HG03575 (cell line): ENCODE measurements around the gene SP3.

Experiments used
- ATAC-seq: cut with Tn5 transposase; IDR thresholded peaks from one replicate; pipeline ENCODE4 v1.9.1; 2021; ENCODE audit not compliant: unreplicated experiment, insufficient number of reproducible peaks, low FRiP score; ENCODE audit errors: extremely low read depth

SP3 gene

DNA sequence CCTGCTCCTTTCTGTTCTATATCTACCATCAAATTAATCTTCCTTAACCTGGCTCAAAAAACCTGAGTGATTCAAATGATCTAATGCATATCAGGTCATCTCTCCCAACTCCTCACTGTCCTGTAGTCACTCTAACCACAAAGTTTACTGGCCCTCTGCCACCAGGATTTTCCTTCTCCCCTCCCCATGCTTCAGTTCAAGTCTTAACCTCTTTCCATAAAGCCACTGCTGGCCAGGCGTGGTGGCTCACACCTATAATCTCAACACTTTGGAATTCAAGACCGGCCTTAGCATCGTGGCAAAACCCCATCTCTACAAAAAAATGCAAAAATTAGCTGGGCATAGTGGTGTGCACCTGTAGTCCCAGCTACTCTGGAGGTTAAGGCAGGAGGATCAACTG, 7.5 kb upstream of the SP3 start:
- ATAC-seq = no peak

DNA sequence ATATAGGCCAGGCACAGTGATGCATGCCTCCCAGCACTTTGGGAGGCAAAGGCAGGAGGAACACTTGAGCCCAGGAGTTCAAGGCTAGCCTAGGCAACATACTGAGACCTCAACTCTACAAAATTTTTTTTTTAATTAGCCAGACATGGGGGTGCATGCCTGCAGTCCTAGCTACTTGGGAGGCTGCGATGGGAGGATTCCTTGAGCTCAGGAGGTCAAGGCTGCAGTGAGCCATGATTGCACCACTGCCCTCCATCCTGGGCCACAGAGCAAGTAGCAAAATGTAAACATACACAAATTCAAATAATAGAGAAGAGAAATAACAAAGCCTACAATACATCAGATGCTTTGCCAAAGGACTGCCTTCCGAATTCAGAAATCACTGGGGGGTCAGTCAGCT, 7.0 kb upstream of the SP3 start:
- no peak for ATAC-seq

- ATAC-seq = no peak
Measured at GRCh38 chr2:173970516-173970924, 5.3 kb upstream of the SP3 start.

- ATAC-seq = no peak
Measured at GRCh38 chr2:173969886-173970285, 4.7 kb upstream of the SP3 start.

DNA sequence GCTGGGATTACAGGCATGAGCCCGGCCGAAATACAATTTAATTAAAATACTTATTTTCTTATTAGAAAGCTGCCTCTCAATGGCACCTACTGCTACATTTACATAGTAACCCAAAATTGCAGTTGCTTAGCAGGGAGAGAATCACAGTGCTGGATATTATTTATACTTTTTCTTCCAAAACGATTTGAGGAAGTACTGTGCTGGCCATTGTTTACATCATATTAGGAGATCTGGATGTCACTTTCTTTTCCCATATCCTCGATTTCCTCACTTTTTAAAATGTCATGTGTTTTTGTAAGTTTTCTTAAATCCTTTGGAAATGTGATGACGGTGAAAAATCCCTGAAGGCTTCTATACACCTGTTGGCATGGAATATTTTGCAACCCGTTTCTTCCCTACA, 3.4 kb upstream of the SP3 start:
- no peak for ATAC-seq

- ATAC-seq = no peak
Measured at GRCh38 chr2:173966274-173967098, 1.3 kb upstream of the SP3 start.

DNA sequence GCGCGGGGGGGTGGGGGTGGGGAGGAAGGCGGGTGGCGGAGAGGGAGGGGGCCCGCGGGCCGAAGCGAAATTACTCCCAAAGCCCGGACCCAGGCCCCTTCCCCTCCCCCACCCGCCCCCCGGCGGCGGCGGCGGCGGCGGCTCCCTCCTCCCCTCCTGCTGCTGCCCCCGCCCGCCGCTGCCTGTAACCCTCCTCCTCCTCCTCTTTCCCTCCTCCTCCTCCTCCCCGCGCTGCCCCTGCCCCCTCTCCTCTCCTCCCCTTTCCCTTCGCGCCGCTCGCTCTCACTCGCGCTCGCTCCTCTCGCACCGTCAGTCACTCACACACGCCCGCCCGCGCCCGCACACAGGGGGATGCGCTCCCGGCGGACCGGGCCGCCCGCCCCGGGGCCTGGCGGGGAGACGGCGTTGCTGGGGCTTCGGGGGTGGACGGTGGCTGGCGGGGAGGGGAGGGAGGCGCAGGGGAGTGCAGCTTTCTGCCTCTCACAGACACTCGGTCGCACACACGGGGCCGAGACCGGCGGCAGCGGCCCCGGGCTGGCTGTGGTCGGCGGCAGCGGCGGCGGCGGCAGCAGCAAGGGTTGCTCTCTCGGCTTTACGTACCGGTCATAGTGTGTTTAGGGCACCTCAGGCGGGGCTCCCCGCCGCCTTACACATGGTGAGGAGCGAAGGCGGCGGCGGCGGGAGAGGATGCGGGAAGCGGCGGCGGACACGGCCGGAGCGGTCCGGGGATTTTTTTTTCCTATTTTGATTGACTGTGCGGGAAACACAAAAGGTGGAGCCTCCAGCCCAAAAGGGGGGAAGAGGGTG, 405 bp downstream of the SP3 start:
- ATAC-seq = no peak

DNA sequence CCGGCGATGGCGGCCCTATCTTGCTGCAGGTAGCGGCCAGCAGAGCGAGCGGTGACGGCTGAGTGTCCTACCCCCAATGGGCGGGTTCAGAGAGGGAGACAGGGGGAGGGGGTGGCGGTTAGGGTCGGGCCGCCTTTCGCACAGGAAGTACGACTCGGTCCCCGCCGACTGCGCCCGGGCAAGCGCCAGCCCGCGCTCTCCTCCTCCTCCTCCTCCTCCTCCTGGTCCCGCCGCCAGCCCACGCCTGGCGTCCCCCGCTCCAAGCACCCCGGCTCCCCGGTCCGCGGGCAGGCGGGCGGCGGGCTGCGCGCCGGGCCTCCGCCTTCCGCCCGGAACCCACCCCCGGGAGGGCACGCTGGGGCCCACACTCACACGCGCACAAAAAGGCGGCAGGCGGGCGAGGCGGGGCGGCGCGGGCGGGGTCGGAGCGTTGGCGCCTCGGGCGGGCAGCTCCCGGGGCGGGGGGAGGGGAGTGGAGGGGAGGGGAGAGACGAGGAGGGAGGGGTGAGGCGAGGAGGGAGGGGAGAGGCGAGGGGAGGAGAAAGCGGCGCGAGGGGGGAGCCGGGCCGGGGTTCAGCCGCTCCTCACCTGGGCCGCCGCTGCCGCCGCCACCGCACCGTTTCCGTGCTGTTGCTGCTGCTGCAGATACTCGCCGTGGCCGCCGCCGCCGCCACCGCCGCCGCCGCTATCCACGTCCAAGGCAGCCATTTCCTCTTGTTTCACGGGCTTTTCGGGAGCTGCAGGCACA, 1.2 kb downstream of the SP3 start:
- no peak for ATAC-seq

DNA sequence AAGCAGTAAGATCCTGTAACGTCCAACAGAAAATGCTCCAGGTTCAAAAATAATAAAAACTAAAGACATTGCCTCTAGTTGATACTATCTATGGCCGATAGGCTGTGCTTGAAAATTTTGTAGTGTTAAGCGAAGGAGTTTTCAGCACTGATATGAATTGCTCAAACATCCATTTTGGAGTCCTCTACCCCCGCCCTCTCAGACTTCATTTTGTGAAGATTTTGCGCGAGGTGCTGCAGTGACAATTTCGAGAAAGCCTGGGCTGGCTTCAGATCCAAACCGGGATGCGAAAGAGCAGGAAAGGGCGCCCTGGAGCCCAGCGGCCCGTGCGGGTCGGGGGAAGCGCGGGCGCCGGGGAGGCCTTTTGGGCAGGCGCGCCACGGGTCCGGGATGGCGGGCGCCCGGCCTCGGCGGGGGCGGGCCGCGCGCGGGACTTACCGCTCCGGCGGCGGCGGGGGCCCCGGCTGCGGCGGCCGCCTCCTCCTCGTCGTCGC, 1.8 kb downstream of the SP3 start:
- no peak for ATAC-seq

- no peak for ATAC-seq
Measured at GRCh38 chr2:173962583-173963110, 2.5 kb downstream of the SP3 start.

DNA sequence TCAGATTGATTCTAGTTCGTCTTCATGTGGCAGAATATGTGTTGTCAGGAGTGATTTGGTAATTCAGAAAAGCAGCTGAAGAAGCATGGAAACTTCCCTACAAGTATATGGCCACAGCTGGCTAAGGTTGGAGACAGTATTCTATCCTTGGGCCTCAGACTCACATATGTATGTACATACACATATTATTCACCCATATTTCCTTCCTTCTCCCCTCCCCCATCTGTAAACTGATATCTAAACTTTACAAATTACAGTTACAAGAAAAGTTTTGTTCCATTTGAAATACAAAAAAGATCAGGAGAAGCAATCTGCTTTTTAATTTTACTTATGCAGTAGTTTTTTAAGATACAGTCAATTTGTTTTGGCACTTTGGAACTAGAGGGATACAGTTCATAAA, 3.1 kb downstream of the SP3 start:
- no peak for ATAC-seq

DNA sequence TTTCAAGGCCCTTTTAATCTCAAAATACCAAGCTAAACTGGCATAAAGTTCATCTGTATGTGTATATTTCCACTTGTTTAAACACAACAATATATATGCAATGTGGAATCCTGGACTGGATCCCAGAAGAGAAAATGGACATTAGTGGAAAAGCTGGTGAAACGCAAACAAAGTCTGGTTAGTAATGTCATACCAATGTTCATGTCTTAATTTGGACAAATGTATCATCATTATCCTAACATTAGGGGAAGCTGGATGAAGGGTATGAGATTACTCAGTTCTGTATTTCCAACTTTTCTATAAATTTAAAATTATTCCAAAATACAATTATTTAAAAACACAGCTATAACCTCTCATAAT, 3.8 kb downstream of the SP3 start:
- ATAC-seq = no peak

DNA sequence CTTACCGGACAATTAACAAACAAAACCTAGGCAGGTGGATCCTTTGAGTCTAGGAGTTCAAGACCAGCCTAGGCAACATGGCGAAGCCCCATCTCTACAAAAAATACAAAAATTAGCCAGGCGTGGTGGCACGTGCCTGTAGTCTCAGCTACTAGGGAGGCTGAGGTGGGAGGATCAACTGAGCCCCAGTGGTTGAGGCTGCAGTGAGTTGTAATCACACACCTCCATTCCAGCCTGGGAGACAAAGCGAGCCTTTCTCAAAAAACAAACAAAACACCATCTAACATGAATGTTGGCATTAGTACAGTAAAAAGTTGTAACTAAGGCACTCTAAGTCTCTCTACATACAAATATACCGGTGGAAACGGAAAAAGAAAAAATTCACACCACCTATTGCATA, 5.3 kb downstream of the SP3 start:
- no peak for ATAC-seq

DNA sequence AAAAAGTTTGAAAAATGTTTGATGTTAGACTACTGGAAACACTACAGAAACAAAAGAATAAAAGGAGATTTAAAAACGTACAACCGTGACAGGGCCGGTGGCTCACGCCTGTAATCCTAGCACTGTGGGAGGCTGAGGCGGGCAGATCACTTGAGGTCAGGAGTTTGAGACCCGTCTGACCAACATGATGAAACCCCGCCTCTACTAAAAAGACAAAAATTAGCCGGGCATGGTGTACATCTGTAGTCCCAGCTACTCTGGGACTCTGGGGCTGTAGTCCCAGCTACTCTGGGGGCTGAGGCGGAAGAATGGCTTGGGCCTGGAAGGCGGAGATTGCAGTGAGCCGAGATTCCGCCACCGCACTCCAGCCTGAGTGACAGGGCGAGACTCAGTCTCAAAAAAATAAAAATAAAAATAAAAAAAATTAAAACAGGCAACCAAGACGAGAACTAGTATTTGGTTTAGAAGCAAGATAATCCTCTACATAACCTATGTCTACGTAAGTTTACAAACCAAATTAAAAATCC, 5.8 kb downstream of the SP3 start:
- no peak for ATAC-seq

DNA sequence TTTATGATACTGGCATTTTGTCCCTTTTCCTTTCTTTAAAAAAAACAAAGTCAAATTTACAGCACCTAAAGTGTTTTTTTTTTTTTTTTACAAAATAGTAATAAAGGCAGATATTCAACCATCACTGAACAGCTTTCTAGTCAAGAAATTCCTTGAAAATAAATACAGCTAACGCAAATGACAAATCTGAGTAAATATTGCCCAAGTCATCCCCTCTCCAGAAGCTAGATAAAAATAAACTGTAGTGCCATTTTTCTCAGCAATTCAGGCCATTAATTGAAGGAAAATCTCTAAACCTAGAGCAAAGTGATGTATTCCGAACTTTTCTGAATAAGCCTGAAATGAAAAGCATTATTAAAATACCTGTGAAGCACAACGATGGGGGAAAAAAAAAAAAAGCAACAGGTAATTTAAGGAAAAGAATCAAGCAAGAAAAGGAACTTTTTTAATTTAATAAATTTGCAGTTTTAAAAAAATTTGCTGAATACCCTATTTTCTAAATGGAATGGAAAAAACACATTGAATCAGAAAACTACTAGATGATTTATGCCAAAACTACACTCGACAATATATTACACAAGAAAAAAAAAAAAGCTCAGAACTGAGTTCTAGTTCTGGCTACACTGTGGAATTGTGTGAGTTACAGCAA, 6.9 kb downstream of the SP3 start:
- ATAC-seq = no peak

DNA sequence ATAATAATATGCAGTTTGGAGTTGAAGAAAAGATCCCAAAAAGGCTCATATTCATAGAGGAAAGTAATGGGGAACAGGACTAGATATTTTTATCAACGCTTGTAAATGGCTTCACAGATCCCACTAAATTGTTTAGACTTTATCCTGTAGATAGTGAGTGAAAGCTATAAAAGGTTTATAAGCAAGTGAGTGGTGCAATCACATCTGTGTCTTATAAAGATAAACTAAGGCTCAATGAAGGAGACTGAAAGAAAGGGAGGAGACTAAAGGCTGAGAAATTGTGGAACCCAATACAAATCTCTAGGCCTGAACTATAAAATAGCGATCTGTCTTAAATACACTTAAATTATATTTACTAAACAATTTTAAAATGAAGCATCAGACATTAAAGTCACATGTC, 7.7 kb downstream of the SP3 start:
- ATAC-seq = no peak

DNA sequence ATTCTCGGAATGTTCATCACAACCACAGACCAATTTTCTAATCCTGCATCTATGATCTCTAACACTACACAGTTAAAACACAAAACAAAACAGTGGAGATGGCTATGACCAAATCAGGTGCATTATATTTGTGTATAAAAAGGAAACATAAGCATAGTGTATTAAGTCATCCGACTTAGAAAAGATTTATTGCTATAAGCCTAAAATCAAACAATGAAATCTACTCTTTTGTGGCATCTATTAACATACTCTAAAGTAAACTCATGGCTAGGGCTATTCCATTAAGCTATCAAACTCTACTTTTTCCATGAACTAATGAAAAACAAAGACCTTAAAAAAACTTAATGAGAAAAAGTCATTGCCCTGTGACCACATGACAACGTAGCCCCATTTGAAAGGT, 8.7 kb downstream of the SP3 start:
- ATAC-seq = no peak

- no peak for ATAC-seq
Measured at GRCh38 chr2:173955867-173956266, 9.3 kb downstream of the SP3 start.

DNA sequence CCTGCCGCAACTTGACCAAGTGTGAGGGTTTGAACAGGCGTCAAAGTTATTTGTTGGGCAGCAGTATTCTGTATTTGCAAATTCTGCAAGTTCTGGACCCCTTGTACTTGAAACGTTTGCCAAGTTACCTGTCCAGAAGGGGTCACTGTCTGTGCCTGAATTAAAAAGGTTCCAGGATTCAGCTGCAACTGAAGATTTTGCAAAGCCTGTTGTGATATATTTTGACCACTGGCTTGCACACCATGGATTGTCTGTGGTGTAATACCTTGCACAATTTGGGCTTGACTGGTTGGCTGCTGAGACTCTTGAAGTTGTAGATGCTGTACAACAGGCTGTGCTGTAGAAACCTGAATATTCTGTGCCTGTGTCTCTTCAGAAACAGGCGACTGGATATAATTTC, 10.2 kb downstream of the SP3 start:
- no peak for ATAC-seq
